HL-60 (cell line): Measurements from ENCODE around the gene SMTNL2.
"Not testable (repeated sequence)": the region's sequence is repeated elsewhere in the genome, so short reads cannot be mapped to it uniquely, and the experiment has no call there.

Experiments used
- DNase-seq, 2 experiments: peaks; one replicate each; pipeline ENCODE4 v3.0.0-alpha.2; 2010 to 2020; ENCODE audit warnings: low read depth in 1 of 2, low spot score in 1 of 2
- H3K27ac ChIP-seq: fragments of 250-450 bp; sonication (Bioruptor Pico); replicated peaks from 2 replicates; pipeline ENCODE4 v1.5.1; 2020; ENCODE audit warnings: mild to moderate bottlenecking, moderate library complexity
- H3K27me3 ChIP-seq: fragments of 250-450 bp; sonication (Bioruptor Pico); 2 replicates; pipeline ENCODE4 v1.5.1; 2021; ENCODE audit warnings: mild to moderate bottlenecking, moderate library complexity; ENCODE audit not compliant: insufficient read depth, poor library complexity, severe bottlenecking
- H3K4me3 ChIP-seq: replicated peaks from 2 replicates; pipeline ENCODE4 v1.5.1; 2011; ENCODE audit warnings: mild to moderate bottlenecking, control low read depth, low read length; ENCODE audit not compliant: insufficient read depth
- CTCF ChIP-seq: IDR thresholded peaks from one replicate; pipeline ENCODE4 v1.5.1; 2011; ENCODE audit warnings: low read length, control low read depth, inconsistent platforms; ENCODE audit not compliant: insufficient read depth
- GABPA ChIP-seq: IDR thresholded peaks from 2 replicates; pipeline ENCODE4 v1.6.1; 2012; ENCODE audit warnings: low read depth
- POLR2AphosphoS5 ChIP-seq: IDR thresholded peaks from 2 replicates; pipeline ENCODE4 v1.6.1; 2012; ENCODE audit warnings: low read depth
- REST ChIP-seq: IDR thresholded peaks from 2 replicates; pipeline ENCODE4 v1.6.1; 2012; ENCODE audit warnings: low read depth; ENCODE audit not compliant: insufficient replicate concordance
- SPI1 ChIP-seq: IDR thresholded peaks from 2 replicates; pipeline ENCODE4 v1.6.1; 2012; ENCODE audit warnings: low read depth, mild to moderate bottlenecking, borderline replicate concordance

SMTNL2 gene

GRCh38 chr17:4588898-4589625, 4.7 kb downstream of the SMTNL2 start:
- Histone ChIP-seq H3K4me3 (no peak overlapping the region), H3K27ac (no peak overlapping the region), H3K27me3 (peaks cover 6% of the 10 kb centered on the region)
- DNase-seq: no peak
- TF ChIP-seq GABPA (no peak), CTCF (no peak), POLR2AphosphoS5 (no peak), REST (no peak), SPI1 (no peak)

GRCh38 chr17:4590042-4590441, 5.7 kb downstream of the SMTNL2 start:
- H3K27ac ChIP-seq, H3K4me3 ChIP-seq, DNase-seq, H3K27me3 ChIP-seq: not testable (repeated sequence)

- DNase-seq: no peak
- Histone ChIP-seq H3K27ac (no peak overlapping the region), H3K4me3 (no peak overlapping the region), H3K27me3 (no peaks in the 10 kb centered on the region)
- no peak for TF ChIP-seq REST
- no peak for TF ChIP-seq GABPA
- no peak for TF ChIP-seq SPI1
- no peak for TF ChIP-seq CTCF
- TF ChIP-seq POLR2AphosphoS5: no peak
Measured at GRCh38 chr17:4590981-4591453, 6.7 kb downstream of the SMTNL2 start.

GRCh38 chr17:4591529-4591928, 7.2 kb downstream of the SMTNL2 start:
- TF ChIP-seq SPI1: no peak
- TF ChIP-seq CTCF: no peak
- TF ChIP-seq REST: no peak
- TF ChIP-seq GABPA: no peak
- TF ChIP-seq POLR2AphosphoS5: no peak
- no peak overlapping the region for H3K27ac ChIP-seq
- no peak overlapping the region for H3K4me3 ChIP-seq
- no peak for DNase-seq
- no peaks in the 10 kb centered on the region for H3K27me3 ChIP-seq
